NCI-H226 (cell line): ENCODE data around the gene MAPKAP1.
A peak's percentile ranks its signal among the peaks of the same experiment; 100 is the strongest.

Experiments used
- DNase-seq: peaks from one replicate; pipeline ENCODE4 v3.0.0-alpha.2; 2015

MAPKAP1 gene

DNA sequence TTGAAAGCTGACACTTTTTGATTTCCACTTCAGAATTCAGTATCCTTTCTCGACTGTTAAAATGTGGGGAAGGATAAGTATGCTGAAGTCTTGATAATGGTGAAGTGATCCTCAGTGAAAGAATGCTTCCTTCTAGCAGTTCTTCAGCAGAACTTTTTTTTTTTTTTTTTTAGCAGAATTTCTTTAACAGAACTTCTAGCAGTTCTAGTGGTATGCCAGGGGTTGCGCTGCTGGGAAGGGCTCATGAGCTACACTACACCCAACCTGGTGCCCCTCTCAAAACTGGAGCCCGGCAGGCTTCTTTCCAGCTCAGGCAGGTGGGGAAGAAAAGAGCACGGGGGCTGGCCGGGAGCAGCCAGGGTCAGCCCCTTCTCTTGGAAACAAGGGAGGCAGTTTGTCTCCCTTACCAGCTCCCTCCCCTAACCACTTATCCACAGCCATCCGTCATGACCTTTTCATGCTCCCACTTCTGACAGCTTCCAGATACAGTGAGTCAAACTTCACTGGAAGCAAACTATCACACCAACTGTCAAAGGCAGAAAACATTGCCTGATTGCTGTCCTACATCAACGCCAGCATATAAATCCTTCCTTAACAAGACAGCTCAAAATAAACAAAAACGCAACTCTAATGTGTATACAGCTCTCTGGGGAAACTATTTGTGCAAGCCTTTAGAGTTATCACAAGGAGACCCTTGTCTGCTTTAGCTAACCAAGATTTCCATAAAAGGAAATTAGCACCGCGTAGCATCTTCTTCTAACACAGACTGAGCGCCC, 233.9 kb downstream of the MAPKAP1 start:
- DNase-seq, result peak; percentile 86

DNA sequence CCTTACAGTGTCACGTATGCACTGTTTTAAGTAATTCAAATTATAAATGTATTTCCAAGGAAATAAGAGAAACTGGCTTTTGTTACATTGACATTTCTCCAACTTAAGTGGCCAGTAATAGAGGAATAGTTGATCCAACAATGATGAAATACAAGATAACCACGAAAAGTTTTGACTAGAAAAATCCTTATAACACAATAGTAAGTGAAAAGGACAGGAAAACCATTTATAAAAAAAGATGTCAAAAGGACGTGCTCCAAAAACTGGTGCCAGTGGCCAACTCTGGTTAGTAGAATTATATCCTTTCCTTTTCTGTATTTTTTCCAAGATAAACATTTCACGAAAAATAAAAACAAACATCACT, 234.5 kb downstream of the MAPKAP1 start:
- DNase-seq, result no peak

DNA sequence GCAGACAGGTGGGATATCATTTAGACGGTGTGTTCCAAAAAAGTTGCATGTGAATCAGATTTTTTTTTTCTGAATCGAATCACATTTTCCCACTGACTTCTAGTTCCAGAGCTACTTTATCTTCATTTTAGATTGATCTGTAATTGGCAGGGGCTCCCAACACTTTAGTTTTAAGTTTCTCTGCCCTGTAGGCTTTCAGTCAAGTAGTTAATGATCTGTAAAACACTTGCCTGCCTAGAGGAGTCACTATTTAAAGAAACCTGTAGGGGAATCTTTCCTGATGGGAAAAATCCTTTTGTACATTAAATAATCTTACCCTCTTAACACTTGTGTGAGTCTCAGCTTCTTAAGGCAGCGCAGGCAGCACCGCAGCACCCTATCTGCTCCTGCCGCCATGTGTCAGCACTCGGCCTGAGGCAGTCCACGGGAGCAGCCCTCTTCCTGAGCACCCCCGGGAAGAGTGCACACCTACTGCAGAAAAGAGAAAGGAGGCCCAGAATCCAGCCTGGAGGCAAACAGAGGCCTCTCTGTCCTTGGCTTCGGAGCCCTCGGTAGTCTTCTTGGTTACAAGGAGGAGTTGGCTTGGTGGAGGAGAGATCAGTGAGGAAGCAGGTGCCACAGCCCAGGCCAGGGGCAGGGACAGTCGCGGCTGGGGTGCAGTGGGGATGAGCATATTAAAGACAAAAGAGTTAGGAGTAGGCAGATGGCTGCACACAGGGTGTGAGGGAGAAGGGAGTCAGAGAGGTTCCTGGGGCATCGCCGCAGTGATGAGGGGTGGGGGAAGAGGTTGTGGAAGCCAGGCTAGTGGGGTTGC, 236.0 kb downstream of the MAPKAP1 start:
- DNase-seq, result no peak

DNA sequence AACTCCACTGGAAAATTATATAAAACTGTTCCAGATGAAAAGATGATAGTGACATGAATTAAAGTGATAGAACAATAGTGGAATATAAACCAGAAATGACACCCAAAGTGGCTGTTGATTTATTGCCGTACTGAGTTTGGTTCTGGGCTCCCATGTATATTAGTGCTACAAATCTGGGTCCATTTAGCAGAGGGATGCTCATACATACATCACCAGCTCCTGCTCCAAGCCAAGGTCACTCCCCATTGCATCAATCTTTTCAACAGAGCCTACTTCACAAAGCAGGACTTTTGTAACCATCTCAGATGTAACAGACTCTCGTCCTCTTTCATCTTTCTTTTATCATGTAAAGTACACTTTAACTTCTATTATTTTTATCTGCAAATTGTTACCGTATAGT, 236.8 kb downstream of the MAPKAP1 start:
- DNase-seq, result no peak

DNA sequence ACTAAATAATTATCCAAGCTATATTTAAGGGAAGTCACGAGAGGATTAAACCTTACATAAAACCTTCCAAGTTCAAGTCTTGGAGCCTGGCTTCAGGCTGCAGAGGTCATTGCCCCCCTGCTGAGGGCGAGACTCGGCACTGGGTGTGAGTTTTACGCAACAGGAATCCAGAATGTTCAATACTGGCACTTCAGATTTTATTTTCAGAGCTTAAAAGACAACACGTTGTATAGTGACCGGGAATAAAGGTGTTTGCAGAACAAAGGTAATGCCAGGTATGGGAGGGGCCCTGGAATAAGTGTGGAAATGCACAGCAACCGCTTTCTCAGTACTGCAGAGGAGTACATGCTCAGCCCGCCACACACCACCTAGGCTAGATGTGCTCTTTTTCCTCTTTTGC, 238.4 kb downstream of the MAPKAP1 start:
- DNase-seq, result no peak

DNA sequence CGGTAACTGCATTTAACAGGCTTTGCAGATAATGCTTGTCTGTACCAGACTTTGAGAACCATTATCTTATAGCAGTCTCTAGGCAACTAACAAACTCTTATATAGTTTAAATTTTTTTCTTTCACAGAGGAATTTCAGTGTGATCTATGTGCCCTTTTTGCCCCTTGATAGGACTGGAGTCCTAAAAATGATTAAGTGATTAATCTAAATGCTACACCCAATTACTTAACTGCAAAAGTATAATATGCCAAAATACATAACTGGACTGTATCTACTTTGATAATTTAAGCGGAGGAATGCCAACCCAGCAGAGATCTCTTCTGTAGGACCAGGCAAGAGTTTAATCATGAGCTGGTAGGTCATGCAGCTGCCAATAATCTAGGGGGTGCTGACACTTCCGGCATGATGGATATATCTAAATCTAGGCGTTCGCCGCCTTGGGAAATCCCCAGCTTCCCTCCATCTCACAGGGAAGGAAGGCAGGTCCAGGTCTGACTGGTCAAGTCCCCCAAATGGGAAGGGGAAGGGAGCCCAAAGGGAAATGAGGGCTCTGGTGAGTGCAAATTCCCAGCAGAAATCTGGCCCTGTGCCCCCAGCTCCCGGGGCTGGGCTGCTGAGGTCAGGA, 239.8 kb downstream of the MAPKAP1 start:
- DNase-seq, result peak; percentile 91

DNA sequence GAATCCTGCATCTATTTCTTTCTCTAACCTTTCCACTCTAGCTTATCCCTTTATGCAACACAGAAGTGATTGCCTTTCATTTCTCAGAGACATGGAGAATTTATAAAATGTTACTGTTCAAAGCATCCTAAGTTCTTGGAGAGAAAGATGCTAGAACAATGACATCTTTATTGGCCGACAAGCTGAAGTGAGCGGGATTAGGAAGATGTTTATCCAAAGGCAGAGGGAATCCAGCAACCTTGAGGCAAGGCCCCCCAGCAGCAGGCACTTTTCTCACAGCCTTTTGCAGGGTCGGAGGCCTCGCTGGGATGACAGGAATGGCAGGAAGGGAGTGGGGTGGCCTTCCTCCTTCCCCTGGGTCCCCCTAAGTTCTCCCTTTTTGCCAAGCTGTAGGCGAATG, 240.6 kb downstream of the MAPKAP1 start:
- DNase-seq, result no peak

DNA sequence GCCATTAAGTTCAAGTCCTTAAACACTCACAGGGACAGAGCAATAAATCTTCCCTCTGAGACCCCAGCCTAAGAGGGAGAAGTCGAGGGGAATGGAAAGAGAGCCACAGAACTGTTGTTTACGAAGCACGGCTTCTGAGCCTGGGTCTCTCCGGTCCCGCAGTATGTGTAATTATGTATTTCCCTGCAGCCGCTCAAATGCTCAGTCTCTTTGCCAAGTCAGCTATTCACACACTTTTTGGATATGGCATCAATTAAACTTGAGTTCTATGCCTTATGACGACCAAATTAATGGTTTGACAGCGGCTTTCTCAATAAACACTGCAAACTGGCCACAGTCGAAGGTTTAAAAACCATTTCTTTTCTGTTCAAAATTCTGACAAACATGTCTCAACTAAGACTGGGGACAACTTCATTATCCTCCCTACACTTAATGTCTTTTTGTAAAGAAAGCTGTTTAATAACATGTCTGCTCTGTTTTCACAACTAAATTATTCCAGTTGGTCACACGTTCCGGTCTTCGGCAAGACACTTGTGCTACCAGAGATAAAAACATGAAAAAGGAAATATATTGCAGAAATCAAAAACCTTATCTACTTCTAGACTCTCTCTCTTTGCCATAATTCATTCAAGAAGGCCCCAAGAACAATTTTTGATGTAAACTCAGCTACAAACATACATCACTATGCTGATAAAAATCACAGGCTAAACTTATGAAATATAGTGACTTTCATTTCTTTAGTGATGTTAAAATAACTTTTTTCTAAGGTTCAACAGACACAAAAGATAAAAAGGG, 242.2 kb downstream of the MAPKAP1 start:
- no peak for DNase-seq

DNA sequence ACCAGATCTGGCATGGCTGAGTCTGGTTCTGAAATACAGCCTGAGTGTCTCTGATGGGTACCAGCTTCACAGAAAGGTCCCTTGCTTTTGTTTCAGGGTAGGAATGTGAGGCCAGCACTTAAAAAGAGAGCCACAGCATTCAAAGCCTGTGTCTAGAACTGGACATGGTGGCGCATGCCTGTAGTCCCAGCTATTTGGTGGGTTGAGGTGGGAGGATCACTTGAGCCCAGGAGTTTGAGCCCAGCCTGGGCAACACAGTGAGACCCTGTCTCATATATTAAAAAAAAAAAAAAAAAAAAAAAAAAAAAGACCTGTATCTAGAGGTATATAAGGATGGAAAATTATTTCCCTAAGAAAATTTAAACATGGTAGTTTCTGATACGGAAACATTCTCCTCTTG, 243.1 kb downstream of the MAPKAP1 start:
- no peak for DNase-seq

DNA sequence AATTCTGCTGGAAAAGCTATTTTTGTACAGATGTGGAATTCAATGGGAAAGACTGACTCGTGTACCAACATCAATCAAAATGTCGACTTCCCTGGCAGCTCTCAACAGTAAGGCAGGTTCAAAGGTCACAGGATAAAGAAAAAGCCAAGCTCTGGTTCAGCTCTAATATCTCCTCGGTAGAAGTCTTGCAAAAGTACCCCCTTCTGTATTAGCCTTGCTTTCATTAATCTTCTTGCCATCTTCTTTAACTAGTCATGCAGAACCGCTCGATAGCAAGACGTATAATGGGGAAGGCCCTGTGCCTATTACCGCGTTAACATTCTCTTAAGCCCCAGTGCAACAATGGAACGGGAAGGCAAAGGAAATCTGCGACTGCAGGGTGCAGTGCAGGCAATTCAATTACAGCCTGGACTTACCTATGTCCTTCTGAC, 244.1 kb downstream of the MAPKAP1 start:
- DNase-seq, result peak; percentile 81

DNA sequence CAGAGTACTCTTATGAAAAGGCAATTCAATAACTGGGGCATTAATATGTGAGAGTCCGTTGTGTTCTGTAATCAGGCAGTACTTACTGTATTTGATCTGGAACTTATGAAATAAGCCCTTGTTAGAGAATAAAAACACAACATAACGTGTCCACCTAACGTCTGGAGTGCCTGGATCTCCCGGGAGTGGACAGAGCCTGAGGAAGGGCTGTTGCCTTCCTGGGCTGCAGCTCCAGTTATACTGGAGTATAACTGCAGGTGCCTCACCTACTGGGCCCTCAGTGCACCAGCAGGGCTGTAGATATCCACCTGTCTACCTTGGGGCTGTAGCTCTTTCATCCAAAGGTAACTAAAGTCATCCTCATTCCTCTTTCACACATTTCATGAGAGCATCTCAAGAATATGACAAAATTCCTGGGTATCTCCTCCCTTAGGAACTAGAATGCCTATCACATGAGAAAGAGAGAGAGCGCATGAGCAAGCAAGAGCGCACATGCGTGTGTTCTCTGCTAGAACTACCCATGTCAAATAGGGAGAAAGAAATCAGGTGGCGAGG, 245.3 kb downstream of the MAPKAP1 start:
- no peak for DNase-seq

DNA sequence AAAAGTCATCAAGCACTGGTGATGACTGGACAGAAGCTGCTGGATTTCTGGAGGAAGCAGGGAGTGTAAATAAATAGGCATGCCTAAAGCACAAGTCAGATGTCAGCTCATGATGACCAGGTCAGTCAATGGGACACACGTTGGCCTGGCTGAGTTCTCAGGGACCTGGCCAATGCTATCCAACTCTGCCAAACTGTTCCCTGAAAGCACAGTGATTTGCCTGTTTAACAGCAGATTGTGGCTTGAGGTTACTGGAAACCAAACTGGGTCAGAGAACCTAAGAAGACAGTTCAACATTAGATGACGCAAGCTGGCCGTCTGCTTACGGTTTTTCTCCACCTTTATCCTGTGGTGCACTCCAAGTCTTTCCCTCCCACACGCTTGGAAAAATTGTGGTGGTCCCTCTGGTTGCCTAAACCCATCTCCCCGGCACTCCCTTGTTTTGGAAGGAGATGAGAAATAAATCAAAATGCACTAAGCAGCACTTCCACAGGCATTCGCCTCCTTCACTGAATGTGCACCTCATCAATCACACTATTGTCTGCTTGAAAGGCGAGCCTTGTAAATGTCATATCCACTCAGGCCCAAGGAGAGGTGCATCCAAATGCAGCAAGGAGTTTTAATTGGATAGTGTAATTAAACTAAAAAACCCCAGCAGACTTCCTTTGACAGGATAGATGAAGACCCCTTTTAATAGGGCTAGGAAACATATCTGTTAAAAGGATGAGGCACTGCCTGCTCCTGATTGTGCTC, 245.9 kb downstream of the MAPKAP1 start:
- peak; percentile 45 for DNase-seq

DNA sequence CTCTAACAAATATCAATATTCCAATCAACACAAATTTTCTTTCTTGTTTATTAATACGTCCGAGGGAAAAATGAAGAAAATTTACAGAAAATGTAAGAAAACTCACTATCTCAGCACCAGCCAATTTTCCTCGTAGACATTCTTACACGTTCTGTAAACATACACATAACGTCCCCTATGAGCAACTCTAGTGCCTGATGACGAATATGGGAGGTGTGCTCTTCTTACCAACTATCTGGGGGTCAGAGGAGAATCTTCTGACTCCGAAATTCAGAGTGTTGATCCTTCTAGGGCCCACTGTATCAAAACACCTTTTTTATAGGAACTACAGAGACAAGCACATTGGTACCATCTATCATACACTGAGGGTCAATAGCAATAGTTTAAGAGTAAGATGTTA, 246.7 kb downstream of the MAPKAP1 start:
- DNase-seq, result no peak

DNA sequence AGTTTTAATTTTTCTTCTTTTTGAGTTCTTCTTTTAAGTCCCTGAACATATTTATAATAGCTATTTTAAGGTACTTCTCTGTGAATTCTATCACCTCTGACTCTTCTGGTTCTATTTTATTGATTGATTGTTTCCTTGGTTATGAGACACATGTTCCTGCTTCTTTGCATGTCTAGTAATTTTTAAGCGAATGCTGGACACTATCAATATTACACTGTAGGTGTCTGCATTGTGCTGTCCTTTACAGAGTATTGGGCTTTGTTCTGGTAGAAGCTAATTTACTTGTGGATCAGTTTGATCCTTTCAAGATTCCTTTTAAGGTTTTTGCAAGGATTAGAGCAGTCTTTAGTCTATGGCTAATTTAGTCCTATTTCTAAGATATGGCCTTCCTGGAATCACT, 249.7 kb downstream of the MAPKAP1 start:
- no peak for DNase-seq

DNA sequence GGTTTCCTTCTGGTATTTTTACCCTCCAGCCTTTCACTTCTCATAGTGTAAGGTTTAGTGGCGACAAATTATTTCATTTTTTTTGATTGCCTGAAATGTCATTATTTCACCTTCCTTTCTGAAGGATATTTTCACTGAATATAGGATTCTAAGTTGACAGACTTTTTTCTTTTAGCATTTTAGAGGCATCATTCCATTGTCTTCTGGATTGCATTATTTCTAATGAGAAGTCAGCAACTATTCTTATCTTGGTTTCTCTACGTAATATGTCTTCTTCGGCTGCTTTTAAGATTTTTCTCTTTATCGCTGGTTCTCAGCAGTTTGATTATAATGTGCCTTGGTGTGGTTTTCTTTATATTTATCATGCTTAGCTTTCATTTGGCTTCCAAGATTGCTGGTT, 251.1 kb downstream of the MAPKAP1 start:
- DNase-seq, result no peak

DNA sequence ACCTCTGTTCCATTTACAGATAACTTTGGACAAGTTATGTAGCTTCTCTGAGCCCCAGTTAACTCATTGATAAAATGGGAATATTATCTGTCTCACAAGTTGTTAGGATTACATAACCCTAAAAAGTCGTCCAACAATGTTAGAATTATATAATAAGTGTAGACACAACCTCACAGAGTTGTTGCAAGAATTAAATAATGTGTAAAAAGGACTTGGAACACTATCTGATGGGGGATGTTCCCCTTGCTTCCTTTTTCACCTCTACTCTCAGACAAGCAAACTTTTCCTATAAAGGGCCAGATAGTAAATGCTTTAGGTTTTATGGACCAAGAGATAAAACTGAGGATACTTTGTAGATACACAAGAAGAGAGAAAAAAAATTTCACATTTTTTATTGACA, 251.9 kb downstream of the MAPKAP1 start:
- DNase-seq, result no peak

DNA sequence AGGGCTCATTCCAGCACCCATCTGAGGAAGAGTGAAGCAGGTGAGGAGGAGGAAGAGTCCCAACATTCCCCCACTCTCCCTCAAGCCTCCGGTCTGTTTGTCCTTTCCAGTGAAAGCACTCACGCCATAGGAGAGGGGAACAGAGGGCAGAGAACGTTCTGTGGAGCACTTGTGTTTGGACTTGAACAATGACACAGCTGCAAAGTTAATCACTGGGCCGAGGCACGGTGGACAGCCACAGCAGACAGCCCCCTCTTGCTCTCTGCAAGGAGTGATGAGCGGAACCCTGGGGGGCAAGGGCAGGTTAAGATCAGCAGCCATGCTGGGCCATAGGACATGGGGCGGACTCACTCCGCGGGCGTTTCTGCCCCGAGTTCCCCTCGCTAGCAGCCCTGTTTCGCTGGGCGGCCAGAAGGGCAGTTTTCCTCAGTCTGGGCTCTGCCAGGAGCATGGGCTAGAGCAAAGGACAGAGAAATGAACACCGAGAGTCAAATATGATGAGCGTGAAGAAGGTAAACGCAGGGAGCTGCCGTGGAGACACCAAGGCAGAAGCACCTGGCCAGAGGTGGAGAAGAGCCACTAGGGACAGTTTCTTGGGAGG, 259.7 kb downstream of the MAPKAP1 start:
- DNase-seq, result no peak

DNA sequence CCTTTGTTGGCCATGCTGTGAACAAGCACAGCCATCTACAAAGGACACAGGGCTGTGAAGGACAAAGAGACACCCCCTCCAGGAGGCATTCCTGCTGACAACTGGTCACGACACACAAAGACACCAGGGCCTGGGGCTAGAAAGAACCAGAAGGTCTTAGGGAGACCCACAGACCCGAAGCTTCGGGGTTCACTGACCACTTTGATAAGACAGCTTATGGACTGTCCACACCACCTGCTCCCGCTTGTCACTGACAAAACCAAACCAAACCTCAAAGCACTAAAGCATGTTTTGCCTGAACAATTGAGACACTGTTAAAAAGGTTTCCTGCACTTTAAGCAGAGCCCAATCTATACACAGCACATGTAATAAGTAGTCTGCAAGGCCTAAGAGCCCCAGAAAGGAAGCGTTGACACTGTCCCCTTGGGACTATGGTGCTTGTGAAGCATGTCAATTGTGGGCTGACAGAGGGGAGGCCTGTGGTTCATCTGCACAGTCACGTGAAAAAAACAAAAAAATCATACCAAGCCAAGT, 260.4 kb downstream of the MAPKAP1 start:
- DNase-seq, result no peak

DNA sequence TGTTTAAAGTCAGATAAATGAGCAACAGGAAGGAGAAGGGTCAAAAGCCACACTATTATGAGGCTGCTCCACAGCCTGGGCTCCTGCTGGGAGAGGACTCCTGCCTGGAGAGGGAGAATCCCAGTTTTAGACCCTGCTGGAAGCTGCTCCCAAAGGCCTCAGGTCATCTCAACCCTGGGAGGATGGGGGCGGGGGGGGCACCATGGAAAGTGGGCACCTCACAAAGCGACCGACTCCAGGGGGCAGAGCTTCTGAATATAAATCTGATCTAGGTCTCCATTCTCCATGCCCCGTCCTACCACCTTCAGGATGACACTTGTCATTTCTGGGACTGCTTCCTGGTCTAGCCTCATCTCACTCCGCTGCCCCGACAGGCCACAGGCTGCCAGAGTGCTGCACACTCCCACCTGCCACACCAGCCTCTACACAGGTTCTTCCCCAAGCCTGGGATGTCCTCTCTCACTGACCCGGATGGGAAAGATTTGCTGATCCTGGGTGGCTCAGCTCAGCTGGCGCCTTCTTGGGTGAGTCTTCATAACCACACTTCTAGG, 262.0 kb downstream of the MAPKAP1 start:
- DNase-seq, result no peak

DNA sequence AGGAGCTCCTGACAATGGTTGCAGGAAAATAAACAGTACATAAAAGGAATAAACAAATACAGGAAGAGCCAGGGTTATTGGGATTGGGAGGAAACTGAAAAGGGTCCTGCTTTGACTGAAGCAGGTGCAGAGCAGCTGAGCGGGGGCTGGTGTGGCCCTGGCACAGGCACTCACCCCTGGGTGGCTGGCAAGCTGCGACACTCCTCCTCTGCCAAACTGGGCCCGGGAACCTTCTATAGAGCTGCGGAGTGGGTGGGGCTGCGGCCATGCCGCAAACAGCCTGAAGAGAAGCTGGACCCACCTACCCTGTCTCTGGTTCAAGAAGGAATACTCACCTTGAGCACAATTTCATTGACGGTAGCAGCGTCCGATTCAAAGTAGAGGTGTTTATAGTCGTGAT, 262.8 kb downstream of the MAPKAP1 start:
- no peak for DNase-seq

DNA sequence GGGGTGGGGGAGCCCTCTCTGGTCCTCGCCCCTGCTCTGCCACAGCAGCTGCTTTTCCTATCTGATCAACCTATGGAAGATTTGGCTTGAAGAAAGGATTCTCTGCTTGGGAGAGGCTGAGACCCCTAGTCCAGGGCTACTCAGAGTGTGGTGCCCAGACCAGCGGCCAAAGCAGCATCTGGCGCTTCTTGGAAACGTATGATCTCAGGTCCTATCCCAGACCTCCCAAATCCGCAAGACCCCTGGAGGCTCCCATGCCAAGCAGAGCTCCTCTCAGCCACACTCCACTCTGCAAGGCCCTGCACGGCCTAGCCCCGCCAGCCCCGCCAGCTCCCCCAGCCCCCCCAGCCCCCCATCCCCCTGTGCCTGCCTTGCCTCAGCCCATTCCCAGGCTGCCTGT, 263.6 kb downstream of the MAPKAP1 start:
- DNase-seq, result no peak
